TTC549 (cell line): ENCODE data around the gene GPR35.

ENCODE experiments used
- FAIRE-seq: peaks from 2 replicates; lab custom pipeline; 2012; peaks lifted over from hg19 to GRCh38; lab: Jason Lieb, UNC

Gene GPR35

GRCh38 chr2:240624950-240625621 is at the start of gene GPR35:
Gene GPR35 (plus strand): TSS chr2:240625480. CDS start chr2:240629953, 4,473 bp downstream.
- FAIRE-seq = no peak

GRCh38 chr2:240576036-240576435 is 49.2 kb upstream of the GPR35 start:
- no peak for FAIRE-seq

- FAIRE-seq = no peak
These were observed 48.7 kb upstream of the GPR35 start for GRCh38 chr2:240576436-240577205.

- FAIRE-seq = no peak
These were observed 47.8 kb upstream of the GPR35 start for GRCh38 chr2:240577281-240578109.

GRCh38 chr2:240578110-240578450 is 47.2 kb upstream of the GPR35 start:
- FAIRE-seq = no peak

- no peak for FAIRE-seq
These were observed 46.8 kb upstream of the GPR35 start for GRCh38 chr2:240578488-240578887.

GRCh38 chr2:240579071-240579762 is 46.1 kb upstream of the GPR35 start:
- FAIRE-seq = no peak

- no peak for FAIRE-seq
These were observed 45.3 kb upstream of the GPR35 start for GRCh38 chr2:240579771-240580614.

- FAIRE-seq = no peak
These were observed 43.5 kb upstream of the GPR35 start for GRCh38 chr2:240581811-240582210.

- FAIRE-seq = no peak
These were observed 42.5 kb upstream of the GPR35 start for GRCh38 chr2:240582781-240583180.

GRCh38 chr2:240583774-240584173 is 41.5 kb upstream of the GPR35 start:
- FAIRE-seq = no peak

- FAIRE-seq = no peak
These were observed 40.7 kb upstream of the GPR35 start for GRCh38 chr2:240584486-240585031.

GRCh38 chr2:240585101-240585500 is 40.2 kb upstream of the GPR35 start:
- FAIRE-seq = no peak

GRCh38 chr2:240585681-240586197 is 39.5 kb upstream of the GPR35 start:
- no peak for FAIRE-seq

- peak; percentile 60 for FAIRE-seq
These were observed 38.9 kb upstream of the GPR35 start, which contains the start of gene CAPN10 for GRCh38 chr2:240586198-240586918. Gene CAPN10 (plus strand): TSS chr2:240586734. CDS start chr2:240586912, 178 bp downstream.

GRCh38 chr2:240586919-240587800 is 38.1 kb upstream of the GPR35 start:
- FAIRE-seq = no peak

- no peak for FAIRE-seq
These were observed 37.1 kb upstream of the GPR35 start for GRCh38 chr2:240588006-240588655.

GRCh38 chr2:240588669-240589068 is 36.6 kb upstream of the GPR35 start:
- no peak for FAIRE-seq

- FAIRE-seq = no peak
These were observed 35.9 kb upstream of the GPR35 start for GRCh38 chr2:240589375-240589774.
